Measurements from ENCODE around the gene BCOR.

BCOR gene

GRCh38 chrX:40097141-40097503 lies 636 bp downstream of the BCOR start:
- DNase-seq = no peak

GRCh38 chrX:40096395-40097091 lies 1.2 kb downstream of the BCOR start:
- no peak for DNase-seq

GRCh38 chrX:40095583-40096394 lies 2.0 kb downstream of the BCOR start:
- DNase-seq = no peak

GRCh38 chrX:40094900-40095582 lies 2.7 kb downstream of the BCOR start:
- no peak for DNase-seq

- DNase-seq = no peak
These were observed 3.5 kb downstream of the BCOR start for GRCh38 chrX:40094041-40094899.

- no peak for DNase-seq
These were observed 4.2 kb downstream of the BCOR start for GRCh38 chrX:40093586-40093985.

GRCh38 chrX:40092808-40093435 lies 4.8 kb downstream of the BCOR start:
- no peak for DNase-seq

GRCh38 chrX:40091691-40092421 lies 5.9 kb downstream of the BCOR start:
- DNase-seq = no peak

GRCh38 chrX:40090961-40091360 lies 6.8 kb downstream of the BCOR start:
- no peak for DNase-seq

GRCh38 chrX:40090050-40090804 lies 7.5 kb downstream of the BCOR start:
- DNase-seq = no peak

- no peak for DNase-seq
These were observed 8.8 kb downstream of the BCOR start for GRCh38 chrX:40088803-40089540.

- DNase-seq = no peak
These were observed 9.5 kb downstream of the BCOR start for GRCh38 chrX:40088299-40088625.

GRCh38 chrX:40087425-40088298 lies 10.1 kb downstream of the BCOR start:
- DNase-seq = no peak

GRCh38 chrX:40086569-40087335 lies 11.0 kb downstream of the BCOR start:
- no peak for DNase-seq

GRCh38 chrX:40085714-40086113 lies 12.0 kb downstream of the BCOR start:
- no peak for DNase-seq

GRCh38 chrX:40085102-40085551 lies 12.6 kb downstream of the BCOR start:
- DNase-seq = no peak

GRCh38 chrX:40084471-40085101 lies 13.2 kb downstream of the BCOR start:
- DNase-seq = no peak

- DNase-seq = no peak
These were observed 13.8 kb downstream of the BCOR start for GRCh38 chrX:40083979-40084359.
